Stromal cell of bone marrow (primary cell): ENCODE measurements around the gene FKRP.
"Not testable (repeated sequence)": the region's sequence is repeated elsewhere in the genome, so short reads cannot be mapped to it uniquely, and the experiment has no call there.

Experiments used
- DNase-seq: peaks from one replicate; pipeline ENCODE4 v3.0.0-alpha.2; 2012; ENCODE audit warnings: low read depth

Gene FKRP

GRCh38 chr19:46759817-46760333 is 14.0 kb downstream of the FKRP start:
- peak; percentile 96 for DNase-seq

GRCh38 chr19:46760363-46760762 is 14.5 kb downstream of the FKRP start:
- DNase-seq = no peak

- DNase-seq = peak; percentile 62
These were observed 15.0 kb downstream of the FKRP start for GRCh38 chr19:46760897-46761296.

GRCh38 chr19:46761418-46761831 is 15.6 kb downstream of the FKRP start:
- no peak for DNase-seq

- DNase-seq = no peak
These were observed 16.5 kb downstream of the FKRP start for GRCh38 chr19:46762245-46762890.

GRCh38 chr19:46764817-46765291 is 19.0 kb downstream of the FKRP start:
- no peak for DNase-seq

- no peak for DNase-seq
These were observed 20.9 kb downstream of the FKRP start for GRCh38 chr19:46766569-46767317.

- DNase-seq = not testable (repeated sequence)
These were observed 22.9 kb downstream of the FKRP start for GRCh38 chr19:46768746-46769145.

GRCh38 chr19:46772170-46773017 is 26.5 kb downstream of the FKRP start:
- no peak for DNase-seq

GRCh38 chr19:46773018-46773399 is 27.2 kb downstream of the FKRP start:
- no peak for DNase-seq

GRCh38 chr19:46775642-46776258 is 29.9 kb downstream of the FKRP start:
- no peak for DNase-seq

GRCh38 chr19:46776927-46777911 is 31.4 kb downstream of the FKRP start:
- DNase-seq = no peak

GRCh38 chr19:46777956-46778645 is 32.2 kb downstream of the FKRP start:
- DNase-seq = not testable (repeated sequence)

- no peak for DNase-seq
These were observed 36.6 kb downstream of the FKRP start for GRCh38 chr19:46782355-46783019.

- no peak for DNase-seq
These were observed 37.8 kb downstream of the FKRP start for GRCh38 chr19:46783670-46784069.

GRCh38 chr19:46784262-46785053 is 38.6 kb downstream of the FKRP start:
- DNase-seq = peak; percentile 80

- no peak for DNase-seq
These were observed 39.5 kb downstream of the FKRP start for GRCh38 chr19:46785054-46785979.

- DNase-seq = no peak
These were observed 40.1 kb downstream of the FKRP start for GRCh38 chr19:46785980-46786235.
